HepG2 (cell line): ENCODE data around the gene KCNB1.

ENCODE experiments used
- CTCF ChIP-seq: sonication (generic); formaldehyde crosslinking; IDR thresholded peaks from 2 replicates; pipeline ENCODE4 v1.5.0; 2020; ENCODE audit warnings: mild to moderate bottlenecking, missing genetic modification reagents, moderate library complexity
- EZH2 ChIP-seq: conservative IDR thresholded peaks from 2 replicates; pipeline ENCODE4 v1.6.1; 2012; ENCODE audit warnings: mild to moderate bottlenecking, low read depth, low read length, moderate library complexity
- NR2C2 ChIP-seq: sonication (generic); formaldehyde crosslinking; IDR thresholded peaks from 2 replicates; pipeline ENCODE4 v1.4.0; 2020; ENCODE audit warnings: missing genetic modification reagents, mild to moderate bottlenecking, moderate library complexity, borderline replicate concordance
- SIN3A ChIP-seq: IDR thresholded peaks from 2 replicates; pipeline ENCODE4 v1.6.1; 2011; ENCODE audit warnings: low read depth, mild to moderate bottlenecking, control low read depth, low read length, borderline replicate concordance
- SYNCRIP ChIP-seq: fragments of 200-400 bp; formaldehyde crosslinking; IDR thresholded peaks from 2 replicates; pipeline ENCODE4 v1.6.1; 2018; ENCODE audit warnings: mild to moderate bottlenecking, low read depth, low read length; ENCODE audit not compliant: insufficient read depth
- TBL1XR1 ChIP-seq: fragments of 150-350 bp; IDR thresholded peaks from 2 replicates; pipeline ENCODE4 v1.6.1; 2014; ENCODE audit warnings: borderline replicate concordance, low read length; ENCODE audit not compliant: partially characterized antibody
- ZNF597 ChIP-seq: sonication (generic); formaldehyde crosslinking; IDR thresholded peaks from 2 replicates; pipeline ENCODE4 v1.5.0; 2020; ENCODE audit warnings: missing genetic modification reagents
- ZNF691 ChIP-seq: sonication (generic); formaldehyde crosslinking; IDR thresholded peaks from 2 replicates; pipeline ENCODE4 v1.4.0; 2020; ENCODE audit warnings: missing genetic modification reagents, low read depth, mild to moderate bottlenecking, borderline replicate concordance
- ZSCAN22 ChIP-seq: sonication (generic); formaldehyde crosslinking; IDR thresholded peaks from 2 replicates; pipeline ENCODE4 v1.4.0; 2020; ENCODE audit warnings: mild to moderate bottlenecking, missing genetic modification reagents

GRCh38 chr20:49521356-49521755 is 38.9 kb upstream of the KCNB1 start:
- TF ChIP-seq EZH2 (no peak), TBL1XR1 (no peak), ZSCAN22 (CRISPR knock-in tag) (no peak), ZNF597 (CRISPR knock-in tag) (no peak), CTCF (CRISPR knock-in tag) (no peak), NR2C2 (CRISPR knock-in tag) (no peak), ZNF691 (CRISPR knock-in tag) (no peak), SYNCRIP (no peak), SIN3A (no peak)
